NT2/D1 (cell line): ENCODE measurements around the gene CEP72.

Source experiments
- YY1 ChIP-seq: IDR thresholded peaks from 2 replicates; pipeline ENCODE4 v1.6.1; 2011; ENCODE audit not compliant: insufficient read length, insufficient read depth
- ZNF274 ChIP-seq: IDR thresholded peaks from 2 replicates; pipeline ENCODE4 v1.6.1; 2011; ENCODE audit warnings: mild to moderate bottlenecking, low read depth, low read length

DNA sequence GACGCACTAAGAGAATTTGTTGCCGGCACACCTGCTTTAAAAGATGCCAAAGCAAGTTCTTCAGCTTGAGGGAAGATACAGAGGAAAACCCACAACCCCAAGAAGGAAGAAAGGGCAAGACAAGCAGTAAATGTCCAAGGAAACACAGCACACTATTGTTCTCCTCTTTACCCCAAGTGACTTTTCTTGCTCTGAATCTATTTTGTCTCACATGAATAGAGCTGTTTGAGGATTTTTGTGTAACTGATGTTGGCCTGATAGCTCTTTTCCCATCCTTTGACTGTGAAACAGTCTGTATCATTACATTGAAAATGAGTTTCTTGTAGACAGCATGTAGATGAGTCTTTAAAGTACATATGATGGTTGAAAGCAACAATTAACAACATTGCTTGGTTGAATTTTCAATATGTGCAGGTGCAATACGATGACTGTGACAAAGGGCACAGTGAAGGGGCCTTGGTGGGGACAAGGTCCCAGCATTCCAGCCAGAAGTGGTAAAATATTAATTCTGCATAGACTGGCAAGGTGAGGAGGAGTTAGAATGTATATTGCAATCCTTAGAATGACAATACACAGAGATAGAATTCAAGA is 16.8 kb upstream of the CEP72 start:
- TF ChIP-seq YY1: no peak
- TF ChIP-seq ZNF274: no peak
